HepG2 (cell line): ENCODE results near the gene ZNF442. TPM values are rescaled to one million over a fixed set of nuclear protein-coding genes. Genes with fewer than 3 reads are reported as not detected.

ENCODE experiments used
- GFI1 ChIP-seq: sonication (generic); formaldehyde crosslinking; IDR thresholded peaks from 2 replicates; pipeline ENCODE4 v1.5.0; 2020; ENCODE audit warnings: missing genetic modification reagents, mild to moderate bottlenecking, borderline replicate concordance
- MED13 ChIP-seq: sonication (generic); formaldehyde crosslinking; IDR thresholded peaks from 2 replicates; pipeline ENCODE4 v1.5.0; 2020; ENCODE audit warnings: missing genetic modification reagents
- PAF1 ChIP-seq: IDR thresholded peaks from 2 replicates; pipeline ENCODE4 v1.6.1; 2016; ENCODE audit warnings: missing genetic modification reagents, missing compliant biosample characterization
- POGZ ChIP-seq: sonication (generic); formaldehyde crosslinking; IDR thresholded peaks from 2 replicates; pipeline ENCODE4 v1.4.0; 2020; ENCODE audit warnings: mild to moderate bottlenecking, missing genetic modification reagents
- RARA ChIP-seq: IDR thresholded peaks from 2 replicates; pipeline ENCODE4 v1.6.1; 2016; ENCODE audit warnings: missing genetic modification reagents, missing compliant biosample characterization
- SMARCE1 ChIP-seq: fragments of 450-650 bp; IDR thresholded peaks from 2 replicates; pipeline ENCODE4 v1.6.1; 2017; ENCODE audit warnings: borderline replicate concordance
- TBX2 ChIP-seq: sonication (generic); formaldehyde crosslinking; IDR thresholded peaks from 2 replicates; pipeline ENCODE4 v1.5.0; 2020; ENCODE audit warnings: missing genetic modification reagents, mild to moderate bottlenecking, borderline replicate concordance
- ZFP36 ChIP-seq: fragments of 150-350 bp; IDR thresholded peaks from 2 replicates; pipeline ENCODE4 v1.6.1; 2018; ENCODE audit warnings: borderline replicate concordance, low read length, low read depth; ENCODE audit not compliant: partially characterized antibody
- ZFYVE20 ChIP-seq: sonication (generic); formaldehyde crosslinking; IDR thresholded peaks from 2 replicates; pipeline ENCODE4 v1.8.0; 2023; ENCODE audit warnings: low read depth, mild to moderate bottlenecking, moderate library complexity, missing genetic modification reagents, borderline replicate concordance
- ZNF776 ChIP-seq: sonication (generic); formaldehyde crosslinking; IDR thresholded peaks from 2 replicates; pipeline ENCODE4 v1.4.0; 2020; ENCODE audit warnings: mild to moderate bottlenecking, missing genetic modification reagents
- polyA plus RNA-seq, 8 experiments: library from polyadenylated mRNA; depleted of rRNA in 3 of 8; stranded (reverse) in 7 of 8; unstranded in 1 of 8; fragments of >200 nt; fragmentation: Illumina TruSeq in 4 of 8; extraction: Trizol in 4 of 8; gene quantifications; 2 replicates each; pipeline versions ENCODE4 v1.2.1 to v1.2.3, GENCODE V29; 2011 to 2016; ENCODE audit warnings: low read depth in 4 of 8, missing spikeins in 1 of 8, mixed read lengths in 1 of 8; ENCODE audit not compliant: insufficient read depth in 1 of 8
- total RNA-seq, 5 experiments: library from RNA; depleted of rRNA; stranded (reverse); fragments of >200 nt; fragmentation: Illumina TruSeq; extraction: Trizol; gene quantifications; 2 replicates each; pipeline ENCODE4 v1.2.3, GENCODE V29; 2016; ENCODE audit warnings: low read depth in 1 of 5
- TF ChIP-seq, protein P1 (sequence below), 2 experiments: sonication (generic) in 1 of 2; formaldehyde crosslinking in 1 of 2; IDR thresholded peaks; 2 replicates each; pipeline versions ENCODE4 v1.6.1 to v1.9.0; 2014 to 2022; ENCODE audit warnings: antibody characterized with exemption in 1 of 2, borderline replicate concordance in 1 of 2, inconsistent platforms in 1 of 2, low read depth in 1 of 2, missing genetic modification reagents in 1 of 2
- TF ChIP-seq, protein P2 (sequence below): sonication (generic); formaldehyde crosslinking; IDR thresholded peaks from one replicate; pipeline ENCODE4 v1.5.1; 2020; ENCODE audit warnings: mild to moderate bottlenecking, missing genetic modification reagents; ENCODE audit errors: not compliant biosample characterization

The ZNF442 gene
- total and polyA plus RNA-seq, 2 of the 13 experiments (the other 11 are each of a cell fraction or from before 2014, with no cell fraction given) = 1.0 to 6.0 TPM

DNA sequence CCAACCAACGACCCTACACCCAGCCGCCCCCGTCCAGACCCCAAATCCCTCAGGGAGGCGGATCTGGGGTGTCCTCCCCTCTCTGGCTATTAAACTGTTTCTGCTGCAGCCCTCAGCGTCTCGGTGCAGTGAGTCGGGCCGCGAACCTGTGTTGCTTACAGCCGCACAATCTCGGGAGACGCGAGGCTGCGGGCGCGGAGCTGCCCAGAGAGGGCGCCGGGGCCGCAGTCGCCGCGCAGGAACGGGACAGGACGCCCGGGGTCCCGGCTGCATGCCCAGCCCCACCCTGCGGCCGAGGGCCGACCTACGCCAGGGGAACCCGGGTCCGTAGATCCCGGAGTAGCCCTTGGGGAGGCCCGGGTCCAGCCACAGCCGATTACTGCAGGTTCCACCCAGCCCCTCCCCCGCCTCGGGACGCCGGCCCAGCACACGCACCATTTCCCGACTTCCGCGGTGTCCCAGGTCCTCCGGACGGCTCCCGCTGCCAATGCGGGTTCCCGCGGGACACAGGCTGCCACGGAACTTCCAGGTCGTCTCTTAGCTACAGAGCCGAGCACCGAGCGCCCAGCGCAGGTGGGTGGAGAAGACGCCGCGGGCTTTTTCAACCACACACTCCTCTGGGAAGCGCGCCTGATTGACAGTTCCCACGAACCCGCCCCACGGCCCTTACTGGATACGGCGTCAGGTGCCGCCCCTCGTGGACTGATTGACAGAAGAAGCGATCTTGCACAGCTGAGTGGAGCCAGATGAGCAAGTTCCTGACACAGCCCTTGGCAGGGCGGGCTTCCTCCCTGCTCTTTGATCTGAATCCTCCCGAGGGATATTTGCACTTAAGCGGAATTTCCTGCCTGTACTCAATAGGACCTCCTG is 35.4 kb upstream of the ZNF442 start, which contains the start of gene ZNF799 (continued):
- TF ChIP-seq, protein P1, sequence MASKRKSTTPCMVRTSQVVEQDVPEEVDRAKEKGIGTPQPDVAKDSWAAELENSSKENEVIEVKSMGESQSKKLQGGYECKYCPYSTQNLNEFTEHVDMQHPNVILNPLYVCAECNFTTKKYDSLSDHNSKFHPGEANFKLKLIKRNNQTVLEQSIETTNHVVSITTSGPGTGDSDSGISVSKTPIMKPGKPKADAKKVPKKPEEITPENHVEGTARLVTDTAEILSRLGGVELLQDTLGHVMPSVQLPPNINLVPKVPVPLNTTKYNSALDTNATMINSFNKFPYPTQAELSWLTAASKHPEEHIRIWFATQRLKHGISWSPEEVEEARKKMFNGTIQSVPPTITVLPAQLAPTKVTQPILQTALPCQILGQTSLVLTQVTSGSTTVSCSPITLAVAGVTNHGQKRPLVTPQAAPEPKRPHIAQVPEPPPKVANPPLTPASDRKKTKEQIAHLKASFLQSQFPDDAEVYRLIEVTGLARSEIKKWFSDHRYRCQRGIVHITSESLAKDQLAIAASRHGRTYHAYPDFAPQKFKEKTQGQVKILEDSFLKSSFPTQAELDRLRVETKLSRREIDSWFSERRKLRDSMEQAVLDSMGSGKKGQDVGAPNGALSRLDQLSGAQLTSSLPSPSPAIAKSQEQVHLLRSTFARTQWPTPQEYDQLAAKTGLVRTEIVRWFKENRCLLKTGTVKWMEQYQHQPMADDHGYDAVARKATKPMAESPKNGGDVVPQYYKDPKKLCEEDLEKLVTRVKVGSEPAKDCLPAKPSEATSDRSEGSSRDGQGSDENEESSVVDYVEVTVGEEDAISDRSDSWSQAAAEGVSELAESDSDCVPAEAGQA (IDR thresholded peaks at IDR 0.05; ENCODE audit: low read depth) = no peak
- TF ChIP-seq, protein P1 (CRISPR knock-in tag; IDR thresholded peaks at IDR 0.05; ENCODE audit: borderline replicate concordance) = no peak
- no peak for TF ChIP-seq ZFYVE20
- TF ChIP-seq, protein P2, sequence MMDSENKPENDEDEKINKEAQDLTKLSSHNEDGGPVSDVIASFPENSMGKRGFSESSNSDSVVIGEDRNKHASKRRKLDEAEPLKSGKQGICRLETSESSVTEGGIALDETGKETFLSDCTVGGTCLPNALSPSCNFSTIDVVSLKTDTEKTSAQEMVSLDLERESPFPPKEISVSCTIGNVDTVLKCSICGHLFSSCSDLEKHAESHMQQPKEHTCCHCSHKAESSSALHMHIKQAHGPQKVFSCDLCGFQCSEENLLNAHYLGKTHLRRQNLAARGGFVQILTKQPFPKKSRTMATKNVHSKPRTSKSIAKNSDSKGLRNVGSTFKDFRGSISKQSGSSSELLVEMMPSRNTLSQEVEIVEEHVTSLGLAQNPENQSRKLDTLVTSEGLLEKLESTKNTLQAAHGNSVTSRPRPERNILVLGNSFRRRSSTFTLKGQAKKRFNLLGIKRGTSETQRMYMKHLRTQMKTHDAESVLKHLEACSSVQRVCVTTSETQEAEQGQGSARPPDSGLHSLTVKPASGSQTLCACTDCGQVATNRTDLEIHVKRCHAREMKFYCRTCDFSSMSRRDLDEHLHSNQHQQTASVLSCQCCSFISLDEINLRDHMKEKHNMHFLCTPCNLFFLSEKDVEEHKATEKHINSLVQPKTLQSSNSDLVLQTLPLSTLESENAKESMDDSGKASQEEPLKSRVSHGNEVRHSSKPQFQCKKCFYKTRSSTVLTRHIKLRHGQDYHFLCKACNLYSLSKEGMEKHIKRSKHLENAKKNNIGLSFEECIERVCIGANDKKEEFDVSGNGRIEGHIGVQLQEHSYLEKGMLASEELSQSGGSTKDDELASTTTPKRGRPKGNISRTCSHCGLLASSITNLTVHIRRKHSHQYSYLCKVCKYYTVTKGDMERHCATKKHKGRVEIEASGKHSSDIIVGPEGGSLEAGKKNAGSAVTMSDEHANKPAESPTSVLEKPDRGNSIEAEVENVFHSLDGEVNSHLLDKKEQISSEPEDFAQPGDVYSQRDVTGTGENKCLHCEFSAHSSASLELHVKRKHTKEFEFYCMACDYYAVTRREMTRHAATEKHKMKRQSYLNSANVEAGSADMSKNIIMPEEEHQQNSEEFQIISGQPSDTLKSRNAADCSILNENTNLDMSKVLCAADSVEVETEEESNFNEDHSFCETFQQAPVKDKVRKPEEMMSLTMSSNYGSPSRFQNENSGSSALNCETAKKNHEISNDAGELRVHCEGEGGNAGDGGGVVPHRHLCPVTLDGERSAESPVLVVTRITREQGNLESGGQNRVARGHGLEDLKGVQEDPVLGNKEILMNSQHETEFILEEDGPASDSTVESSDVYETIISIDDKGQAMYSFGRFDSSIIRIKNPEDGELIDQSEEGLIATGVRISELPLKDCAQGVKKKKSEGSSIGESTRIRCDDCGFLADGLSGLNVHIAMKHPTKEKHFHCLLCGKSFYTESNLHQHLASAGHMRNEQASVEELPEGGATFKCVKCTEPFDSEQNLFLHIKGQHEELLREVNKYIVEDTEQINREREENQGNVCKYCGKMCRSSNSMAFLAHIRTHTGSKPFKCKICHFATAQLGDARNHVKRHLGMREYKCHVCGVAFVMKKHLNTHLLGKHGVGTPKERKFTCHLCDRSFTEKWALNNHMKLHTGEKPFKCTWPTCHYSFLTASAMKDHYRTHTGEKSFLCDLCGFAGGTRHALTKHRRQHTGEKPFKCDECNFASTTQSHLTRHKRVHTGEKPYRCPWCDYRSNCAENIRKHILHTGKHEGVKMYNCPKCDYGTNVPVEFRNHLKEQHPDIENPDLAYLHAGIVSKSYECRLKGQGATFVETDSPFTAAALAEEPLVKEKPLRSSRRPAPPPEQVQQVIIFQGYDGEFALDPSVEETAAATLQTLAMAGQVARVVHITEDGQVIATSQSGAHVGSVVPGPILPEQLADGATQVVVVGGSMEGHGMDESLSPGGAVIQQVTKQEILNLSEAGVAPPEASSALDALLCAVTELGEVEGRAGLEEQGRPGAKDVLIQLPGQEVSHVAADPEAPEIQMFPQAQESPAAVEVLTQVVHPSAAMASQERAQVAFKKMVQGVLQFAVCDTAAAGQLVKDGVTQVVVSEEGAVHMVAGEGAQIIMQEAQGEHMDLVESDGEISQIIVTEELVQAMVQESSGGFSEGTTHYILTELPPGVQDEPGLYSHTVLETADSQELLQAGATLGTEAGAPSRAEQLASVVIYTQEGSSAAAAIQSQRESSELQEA (CRISPR knock-in tag) = peak; percentile 56
- TF ChIP-seq MED13 (CRISPR knock-in tag) = no peak
- peak; percentile 39; the same call in 1 of the 2 replicates for TF ChIP-seq RARA
- TF ChIP-seq ZFP36 = no peak
- TF ChIP-seq ZNF776 (CRISPR knock-in tag) = peak; percentile 54; the same call in 1 of the 2 replicates
- TF ChIP-seq SMARCE1 = no peak
- peak; percentile 71 for TF ChIP-seq POGZ (CRISPR knock-in tag)
- peak; percentile 30 for TF ChIP-seq TBX2
- 0 out of 2 replicates have a peak, but pooled peaks have one; percentile 17 for TF ChIP-seq GFI1 (CRISPR knock-in tag)
- no peak for TF ChIP-seq PAF1 (CRISPR knock-in tag)
